H54 (cell line): ENCODE results near the gene OBP2A.
"Not testable (repeated sequence)": the region's sequence is repeated elsewhere in the genome, so short reads cannot be mapped to it uniquely, and the experiment has no call there.

Experiments
- DNase-seq: peaks from one replicate; pipeline ENCODE4 v3.0.0; 2011; ENCODE audit warnings: low spot score, mixed read lengths; ENCODE audit not compliant: insufficient read length
- FAIRE-seq: peaks from 3 replicates; lab custom pipeline; 2011; peaks lifted over from hg19 to GRCh38; lab: Jason Lieb, UNC
- POLR2A ChIP-seq: IDR thresholded peaks from 2 replicates; pipeline ENCODE4 v1.6.1; 2011; ENCODE audit warnings: low read depth, mild to moderate bottlenecking, low read length

OBP2A gene

GRCh38 chr9:135526730-135527571 is 19.0 kb upstream of the OBP2A start:
- DNase-seq (no peak), FAIRE-seq (no peak)
- no peak for TF ChIP-seq POLR2A

- not testable (repeated sequence) for FAIRE-seq
These were observed 17.0 kb upstream of the OBP2A start for GRCh38 chr9:135528842-135529435.

DNA sequence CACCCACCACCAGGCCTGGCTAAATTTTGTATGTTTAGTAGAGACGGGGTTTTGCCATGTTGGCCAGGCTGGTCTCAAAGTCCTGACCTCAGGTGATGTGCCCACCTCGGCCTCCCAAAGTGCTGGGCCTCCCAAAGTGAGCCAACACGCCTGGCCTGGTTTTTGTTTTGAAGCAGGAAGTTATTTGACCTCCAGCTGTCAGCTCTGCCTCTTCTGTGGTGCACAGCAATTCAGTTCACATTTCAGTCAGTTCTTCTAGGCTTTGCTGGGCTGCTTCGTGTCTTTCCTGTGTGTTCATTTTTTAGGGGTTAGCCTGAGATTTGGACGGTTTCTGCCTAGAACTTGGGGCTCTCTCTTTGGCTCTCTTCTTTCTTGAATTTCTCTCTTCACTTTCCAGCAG is 15.8 kb upstream of the OBP2A start:
- DNase-seq (no peak), FAIRE-seq (no peak)
- no peak for TF ChIP-seq POLR2A

More at GRCh38 chr9:135528842-135529435, 17.0 kb upstream of the OBP2A start:
- DNase-seq = not testable (repeated sequence)

GRCh38 chr9:135531096-135531495 is 14.8 kb upstream of the OBP2A start:
- FAIRE-seq = no peak
- DNase-seq = no peak
- no peak for TF ChIP-seq POLR2A

GRCh38 chr9:135533113-135533512 is 12.8 kb upstream of the OBP2A start:
- TF ChIP-seq POLR2A = no peak
- no peak for FAIRE-seq
- no peak for DNase-seq

DNA sequence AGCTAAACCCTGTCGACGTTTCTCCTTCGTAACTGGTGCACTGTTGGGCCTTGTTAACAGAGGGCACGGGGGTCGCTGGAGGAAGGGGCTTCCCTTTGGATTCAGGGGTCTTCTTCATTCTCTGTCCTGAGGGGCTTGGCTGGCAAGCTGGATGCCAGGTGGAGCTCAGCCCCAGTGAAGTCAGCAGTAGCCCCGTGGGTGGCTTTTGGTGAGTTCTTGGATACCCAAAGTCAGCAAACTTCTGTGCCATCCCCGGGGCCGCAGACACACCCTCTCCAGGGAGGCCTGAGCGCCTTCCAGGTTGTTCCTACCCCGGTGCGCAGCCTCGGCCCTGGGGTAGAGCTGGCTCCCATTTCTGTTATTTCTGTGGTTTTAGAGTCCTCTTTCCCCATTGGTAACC is 12.3 kb upstream of the OBP2A start:
- no peak for DNase-seq

DNA sequence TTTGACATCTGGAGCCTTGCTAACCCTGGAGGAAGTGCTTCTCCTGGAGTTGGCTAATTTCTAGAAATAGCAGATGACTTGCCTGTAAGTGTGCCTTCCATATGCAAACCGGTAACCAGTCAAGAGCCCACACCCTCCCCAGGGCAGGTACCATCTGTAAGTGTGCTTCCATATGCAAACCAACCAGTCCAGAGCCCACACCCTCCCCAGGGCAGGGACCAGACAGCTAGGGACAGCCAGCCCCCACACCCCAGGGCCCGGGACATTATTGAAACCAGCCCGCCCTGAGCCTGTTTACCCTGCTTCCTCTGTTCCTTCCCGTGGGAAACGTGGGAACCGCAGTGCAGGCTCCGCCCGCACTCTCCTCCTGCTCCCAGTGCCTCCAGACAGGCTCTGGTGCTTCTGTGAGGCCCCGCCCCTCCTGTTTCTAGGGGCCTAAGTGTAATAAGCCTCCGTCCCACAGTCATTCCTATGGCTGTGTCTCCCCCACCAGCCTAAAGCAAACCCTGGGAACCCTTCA is 11.7 kb upstream of the OBP2A start:
- FAIRE-seq = not testable (repeated sequence)

More for the DNA sequence above, 12.3 kb upstream of the OBP2A start:
- no peak for FAIRE-seq
- TF ChIP-seq POLR2A = no peak

GRCh38 chr9:135534826-135535225 is 11.1 kb upstream of the OBP2A start:
- not testable (repeated sequence) for FAIRE-seq, DNase-seq

More for the DNA sequence above, 11.7 kb upstream of the OBP2A start:
- DNase-seq = not testable (repeated sequence)

DNA sequence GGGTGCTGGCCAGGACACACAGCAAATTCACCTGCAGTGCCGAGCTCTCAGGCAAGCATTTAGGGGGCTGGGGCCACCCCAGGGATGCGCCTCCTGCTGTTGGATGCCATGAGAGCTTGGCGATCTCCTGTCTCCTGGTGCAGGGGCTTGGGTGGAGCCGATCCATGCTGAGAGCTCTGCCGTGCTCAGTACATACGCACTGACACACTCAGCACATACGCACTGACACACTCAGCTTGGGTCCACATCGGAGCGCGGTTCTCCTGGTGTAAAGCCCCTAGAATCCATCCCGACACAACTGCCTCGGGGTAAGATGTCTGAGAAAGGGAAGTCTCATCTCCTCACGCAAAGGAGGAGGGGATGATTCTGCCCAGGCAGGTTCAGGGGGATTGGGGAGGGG is 10.3 kb upstream of the OBP2A start:
- not testable (repeated sequence) for DNase-seq, FAIRE-seq

- no peak for TF ChIP-seq POLR2A
- DNase-seq = no peak
- no peak for FAIRE-seq
These were observed 9.7 kb upstream of the OBP2A start for GRCh38 chr9:135536216-135536615.

DNA sequence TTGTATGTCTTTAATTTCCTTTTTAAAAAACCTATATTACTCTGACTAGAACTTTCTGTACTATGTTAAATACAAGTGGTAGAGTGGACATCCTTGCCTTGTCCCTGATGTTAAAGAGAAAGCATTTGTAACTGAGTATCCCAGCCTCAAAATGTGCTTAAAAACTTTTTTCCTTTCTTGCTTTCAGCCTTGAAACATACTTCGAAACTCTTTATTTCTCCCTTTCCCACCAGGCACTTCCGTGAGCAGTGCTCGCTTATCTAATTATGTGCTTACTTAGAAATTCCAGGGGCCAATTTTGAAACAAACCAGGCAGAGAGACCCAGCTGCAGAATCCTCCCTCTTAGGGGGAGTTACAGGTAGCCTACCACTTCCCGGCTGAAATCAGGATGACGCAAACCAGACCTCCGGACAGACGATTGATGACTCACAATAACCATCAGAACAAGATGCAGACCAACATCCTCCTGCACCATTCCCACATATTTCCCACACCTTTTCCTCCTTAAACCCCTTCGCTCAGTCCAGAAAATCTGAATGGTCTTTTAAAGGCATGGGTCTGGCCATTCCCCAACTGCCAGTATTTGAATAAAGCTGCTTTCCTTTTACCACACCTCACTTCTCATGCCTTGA is 2.5 kb upstream of the OBP2A start:
- not testable (repeated sequence) for DNase-seq, FAIRE-seq

DNA sequence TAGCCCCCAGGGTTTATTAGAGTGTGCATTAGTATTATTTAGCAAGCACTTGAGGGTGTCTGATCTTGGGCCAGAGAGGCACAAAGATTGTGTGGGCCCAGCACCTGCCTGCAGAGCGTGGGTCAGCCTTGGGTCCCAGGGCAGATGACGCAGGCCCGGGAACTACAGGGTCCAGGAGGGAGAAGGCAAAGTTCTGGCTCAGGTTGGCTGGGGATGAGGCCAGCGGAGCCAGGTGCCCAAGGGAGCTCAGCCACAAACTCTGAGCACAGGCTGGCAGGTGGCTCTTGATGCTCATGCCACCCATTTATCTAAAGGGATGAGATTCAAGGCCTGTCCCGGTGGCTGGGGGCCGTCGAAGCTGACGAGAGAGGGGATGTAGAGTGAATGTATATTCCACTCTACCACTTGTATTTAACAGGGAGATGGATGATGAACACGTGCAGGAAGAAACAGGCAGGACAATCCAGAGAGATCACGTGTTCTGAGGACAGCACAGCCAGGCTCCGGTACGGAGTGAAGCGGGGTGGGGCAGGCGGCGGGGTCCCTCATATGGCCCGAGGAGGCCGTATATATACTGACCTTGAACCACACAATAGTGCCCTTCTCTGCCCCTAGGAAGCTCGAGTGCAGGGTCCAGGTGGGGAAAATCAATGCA is 818 bp upstream of the OBP2A start:
- DNase-seq (no peak), FAIRE-seq (no peak)
- TF ChIP-seq POLR2A = no peak

- FAIRE-seq, DNase-seq: not testable (repeated sequence)
These were observed 1.1 kb downstream of the OBP2A start for GRCh38 chr9:135546792-135547617.
